Activated T-cell treated with anti-CD3 and anti-CD28 coated beads for 48 hours (primary cell): ENCODE results near the gene CREB3.

Experiments
- DNase-seq: peaks from one replicate; pipeline ENCODE4 v3.0.0-alpha.2; 2020; ENCODE audit warnings: low read depth

Gene CREB3

GRCh38 chr9:35749515-35750255 is 17.2 kb downstream of the CREB3 start:
- DNase-seq = peak; percentile 22

- DNase-seq = no peak
These were observed 17.7 kb downstream of the CREB3 start for GRCh38 chr9:35750256-35750531.

DNA sequence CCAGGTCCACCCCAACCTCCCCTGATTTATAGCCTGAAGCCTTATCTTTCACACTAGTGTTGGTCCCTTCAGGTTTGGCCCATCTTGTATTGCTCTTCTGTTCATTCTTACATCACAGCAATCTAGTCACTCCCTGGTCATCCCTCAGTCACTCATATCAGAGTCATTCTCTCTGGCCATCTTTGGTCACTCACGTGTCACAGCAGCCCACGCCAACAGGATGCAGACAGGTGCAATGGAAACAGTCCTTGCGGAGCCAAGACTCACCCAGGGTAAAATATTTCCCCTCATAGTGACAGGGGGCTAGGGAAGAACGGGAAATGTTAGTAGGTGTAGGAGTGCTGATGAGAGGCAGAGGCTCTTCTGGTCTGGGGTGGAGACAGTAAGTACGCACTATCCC is 21.0 kb downstream of the CREB3 start:
- no peak for DNase-seq

GRCh38 chr9:35754264-35754663 is 21.8 kb downstream of the CREB3 start, which contains the start of gene MSMP:
Gene MSMP (minus strand): TSS chr9:35754276. CDS start chr9:35754129, 147 bp downstream.
- no peak for DNase-seq

DNA sequence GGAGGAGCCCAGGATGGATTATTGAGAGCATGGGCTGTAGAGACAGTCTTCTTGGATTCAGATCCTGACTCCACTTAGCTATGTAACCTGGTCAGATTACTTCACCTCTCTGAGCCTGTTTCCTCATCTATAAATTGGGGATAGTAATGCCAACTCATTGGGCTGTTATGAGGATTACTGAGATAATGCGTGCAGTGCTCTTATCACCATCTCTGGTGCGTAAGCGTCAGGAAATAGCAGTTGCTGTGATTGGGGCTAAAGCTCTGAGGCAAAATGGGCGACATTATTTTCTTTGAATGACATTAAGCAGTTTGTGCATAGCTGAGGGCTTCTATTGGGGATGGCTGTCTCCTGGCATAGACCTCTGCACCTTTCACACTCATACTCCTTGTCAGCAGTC is 22.6 kb downstream of the CREB3 start:
- no peak for DNase-seq

- peak; percentile 76 for DNase-seq
These were observed 24.1 kb downstream of the CREB3 start for GRCh38 chr9:35756275-35757225.

- DNase-seq = no peak
These were observed 24.9 kb downstream of the CREB3 start for GRCh38 chr9:35757226-35757891.

GRCh38 chr9:35757892-35758275 is 25.4 kb downstream of the CREB3 start:
- no peak for DNase-seq

DNA sequence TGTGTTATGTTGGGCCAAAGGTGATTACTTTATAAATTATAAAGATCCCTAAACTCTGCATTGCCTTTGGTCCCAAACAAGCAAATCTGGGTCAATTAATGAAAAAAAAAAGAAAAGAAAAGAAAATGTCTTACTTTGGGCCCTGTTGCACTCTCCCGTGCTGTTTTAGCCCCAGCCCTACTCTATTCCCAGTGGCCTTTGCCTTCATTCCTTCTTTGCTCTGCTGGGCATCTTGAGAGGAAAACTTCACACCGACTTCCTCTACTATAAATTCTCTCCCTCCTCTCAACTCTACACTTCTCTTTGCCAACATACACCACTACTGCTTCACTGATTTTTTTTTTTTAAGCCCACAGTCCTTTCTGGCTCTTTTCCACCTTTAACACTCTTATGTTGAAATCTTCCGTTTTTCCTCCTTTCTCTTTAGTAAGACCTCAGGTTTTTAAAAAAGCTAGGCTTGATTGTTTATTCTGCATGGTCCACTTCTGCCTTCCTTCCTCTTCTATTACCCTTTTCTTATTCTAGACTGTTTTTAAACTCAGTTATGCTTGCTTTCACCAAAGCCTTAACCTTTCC is 26.1 kb downstream of the CREB3 start:
- no peak for DNase-seq

- DNase-seq = no peak
These were observed 27.3 kb downstream of the CREB3 start for GRCh38 chr9:35759795-35760194.

GRCh38 chr9:35760651-35761050 is 28.2 kb downstream of the CREB3 start:
- no peak for DNase-seq

- no peak for DNase-seq
These were observed 30.7 kb downstream of the CREB3 start for GRCh38 chr9:35763181-35763580.

GRCh38 chr9:35763803-35764202 is 31.3 kb downstream of the CREB3 start:
- DNase-seq = no peak

DNA sequence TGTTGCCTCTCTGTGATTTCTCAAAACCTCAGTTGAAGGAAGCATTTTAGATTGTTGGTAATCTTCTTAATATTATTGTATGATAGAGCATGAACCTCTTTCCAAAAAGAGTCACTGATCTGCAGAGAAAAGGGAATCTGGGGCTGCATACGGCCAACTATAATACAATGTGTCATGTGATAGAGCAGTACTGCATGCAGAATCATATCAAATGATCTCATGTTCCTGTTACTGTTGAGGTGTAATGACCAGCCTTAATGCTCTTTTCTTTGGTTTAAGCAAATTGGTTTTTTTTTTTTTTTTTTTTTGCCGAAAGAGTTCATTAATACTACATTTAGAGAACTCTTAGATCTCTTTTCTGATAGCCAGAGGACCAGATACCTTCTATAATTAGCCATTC is 34.5 kb downstream of the CREB3 start:
- DNase-seq = no peak

DNA sequence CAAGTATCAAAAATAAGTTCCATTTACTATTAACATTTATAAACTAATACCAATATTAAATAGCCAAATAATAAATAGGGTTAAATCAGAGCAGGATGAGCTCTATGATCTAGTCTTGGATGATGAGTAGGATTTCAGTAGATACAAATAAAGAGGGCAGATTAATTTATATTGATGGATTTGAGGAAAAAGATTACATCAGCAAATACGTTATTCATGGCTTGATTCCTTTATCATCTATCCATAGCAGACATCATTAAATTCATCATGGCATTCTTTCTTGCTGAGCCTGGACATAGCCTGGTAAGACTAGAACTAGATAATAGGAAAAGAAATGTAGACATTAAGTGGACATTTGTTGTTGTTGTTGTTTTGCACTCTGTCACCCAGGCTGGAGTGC is 35.0 kb downstream of the CREB3 start:
- no peak for DNase-seq

DNA sequence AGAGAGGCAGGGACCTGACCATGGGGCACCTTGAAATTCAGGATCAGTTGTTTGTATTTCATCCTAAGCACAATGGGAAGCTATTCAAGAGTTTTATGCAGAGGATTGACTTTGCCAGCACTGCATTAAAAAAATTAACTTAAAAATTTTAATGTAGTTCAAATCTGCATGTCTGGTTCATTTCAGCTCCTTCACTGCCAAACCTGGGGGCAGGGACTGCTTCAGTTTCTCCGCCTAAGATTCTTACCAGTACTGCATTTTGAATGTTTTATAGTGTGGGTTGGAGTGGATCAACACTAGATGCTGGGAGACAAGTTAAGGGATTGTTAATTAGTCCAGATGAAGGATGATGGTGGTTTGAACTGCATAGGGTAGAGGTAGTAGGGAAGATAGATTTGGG is 37.3 kb downstream of the CREB3 start:
- DNase-seq = no peak

DNA sequence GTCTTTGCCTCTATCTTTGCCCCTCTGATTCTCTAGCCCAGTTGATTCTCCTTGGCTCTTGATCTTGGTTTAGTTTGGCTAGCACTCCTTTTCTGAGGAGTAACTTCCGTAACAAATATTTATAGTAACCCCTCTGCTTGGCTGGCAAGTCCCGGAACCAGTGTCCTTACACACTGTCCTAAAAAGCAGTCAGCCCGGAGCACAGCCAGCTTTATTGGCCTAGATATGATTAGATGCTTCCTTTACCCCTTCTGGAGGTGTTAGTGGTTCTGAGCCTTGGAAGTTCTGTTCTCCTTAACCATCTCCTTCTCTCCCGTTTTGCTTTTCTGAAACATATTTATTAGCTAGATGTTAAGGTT is 38.6 kb downstream of the CREB3 start:
- no peak for DNase-seq

- no peak for DNase-seq
These were observed 39.1 kb downstream of the CREB3 start for GRCh38 chr9:35771534-35771933.

DNA sequence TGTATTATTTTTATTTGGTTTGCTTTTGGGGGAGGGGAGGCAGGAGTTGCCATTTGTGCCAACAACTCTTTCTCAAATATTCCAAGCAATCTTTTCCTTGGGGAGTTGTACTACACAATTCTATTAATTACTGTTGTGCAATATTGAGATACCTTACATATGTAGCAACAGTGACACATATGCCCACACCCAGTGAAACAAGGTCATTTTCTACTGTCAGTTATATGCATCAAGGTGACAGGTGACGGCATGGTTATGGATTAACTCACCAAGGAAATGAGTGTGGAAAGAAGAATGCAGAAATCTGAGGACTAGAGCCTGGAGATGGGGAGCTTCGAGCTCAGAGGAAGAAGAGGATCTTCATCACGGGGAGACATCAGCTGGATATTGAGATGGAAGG is 39.5 kb downstream of the CREB3 start:
- no peak for DNase-seq

- no peak for DNase-seq
These were observed 42.6 kb downstream of the CREB3 start for GRCh38 chr9:35774907-35775635.

GRCh38 chr9:35776018-35776417 is 43.6 kb downstream of the CREB3 start:
- no peak for DNase-seq

- DNase-seq = no peak
These were observed 46.0 kb downstream of the CREB3 start for GRCh38 chr9:35778496-35778895.
